IMR-90 (cell line): Measurements from ENCODE around the gene LRRTM4. TPM values are rescaled to one million over a fixed set of nuclear protein-coding genes. Genes with fewer than 3 reads are reported as not detected.

Source experiments
- ATAC-seq: fragments of 200-7000 bp; cut with Tn5 transposase; 2 replicates; pipeline ENCODE4 v1.9.1; 2020; ENCODE audit warnings: low read depth, mild to moderate bottlenecking, moderate library complexity
- BruUV-seq: library from RNA; stranded (reverse); fragments of 400-500 nt; replicated peaks from 2 replicates; lab custom pipeline; 2021; lab: Mats Ljungman, UMichigan
- CTCF ChIA-PET: fragments of 300-600 bp; formaldehyde crosslinking; extraction: SDS; loops from one replicate; lab custom pipeline; 2021; ENCODE audit warnings: antibody characterized with exemption; lab: Yijun Ruan, JAX
- POLR2A ChIA-PET: fragments of 300-600 bp; sonication (Branson Sonifier 250); formaldehyde crosslinking; loops from one replicate; lab custom pipeline; 2022; ENCODE audit warnings: antibody characterized with exemption; ENCODE audit not compliant: unreplicated experiment; lab: Charles Lee
- DNase-seq: peaks from one replicate; pipeline ENCODE4 v3.0.0; 2013
- H2AFZ ChIP-seq: replicated peaks from 2 replicates; pipeline ENCODE3; 2013; ENCODE audit warnings: low read length, mild to moderate bottlenecking; ENCODE audit not compliant: poor library complexity
- H2AK5ac ChIP-seq: 2 replicates; pipeline ENCODE4 v1.6.1; 2013; ENCODE audit warnings: low read depth, low read length, inconsistent platforms
- H2AK9ac ChIP-seq: replicated peaks from 2 replicates; pipeline ENCODE3; 2013; ENCODE audit warnings: mild to moderate bottlenecking, low read depth, low read length, moderate library complexity; ENCODE audit not compliant: poor library complexity
- H2BK120ac ChIP-seq: 2 replicates; pipeline ENCODE4 v1.6.1; 2013; ENCODE audit warnings: low read depth, low read length, inconsistent platforms
- H2BK15ac ChIP-seq: 3 replicates; pipeline ENCODE4 v1.6.1; 2013; ENCODE audit warnings: low read depth, low read length, inconsistent platforms
- H2BK20ac ChIP-seq: 2 replicates; pipeline ENCODE4 v1.6.1; 2013; ENCODE audit warnings: low read depth, mild to moderate bottlenecking, inconsistent platforms, low read length, moderate library complexity
- H2BK5ac ChIP-seq: 2 replicates; pipeline ENCODE4 v1.6.1; 2013; ENCODE audit warnings: mild to moderate bottlenecking, low read depth, low read length, inconsistent platforms; ENCODE audit not compliant: poor library complexity, severe bottlenecking
- H3K14ac ChIP-seq: replicated peaks from 2 replicates; pipeline ENCODE4 v1.6.1; 2013; ENCODE audit warnings: low read depth, low read length, inconsistent platforms
- H3K18ac ChIP-seq: 2 replicates; pipeline ENCODE4 v1.6.1; 2013; ENCODE audit warnings: low read depth, low read length, control low read depth
- H3K23ac ChIP-seq: 2 replicates; pipeline ENCODE4 v1.6.1; 2013; ENCODE audit warnings: low read depth, low read length, inconsistent platforms
- H3K27ac ChIP-seq: 2 replicates; pipeline ENCODE4 v1.5.1; 2013; ENCODE audit warnings: mild to moderate bottlenecking, control low read depth, low read length; ENCODE audit not compliant: insufficient read depth
- H3K27me3 ChIP-seq: 2 replicates; pipeline ENCODE4 v1.6.1; 2013; ENCODE audit warnings: low read length; ENCODE audit not compliant: control insufficient read depth, insufficient read depth
- H3K36me3 ChIP-seq: 2 replicates; pipeline ENCODE4 v1.6.1; 2013; ENCODE audit warnings: low read length, mixed read lengths; ENCODE audit not compliant: control insufficient read depth, insufficient read depth
- H3K4ac ChIP-seq: 2 replicates; pipeline ENCODE4 v1.6.1; 2013; ENCODE audit warnings: low read depth, low read length, inconsistent platforms
- H3K4me1 ChIP-seq: 2 replicates; pipeline ENCODE4 v1.6.1; 2013; ENCODE audit warnings: low read length, mixed read lengths; ENCODE audit not compliant: control insufficient read depth, insufficient read depth
- H3K4me2 ChIP-seq: 2 replicates; pipeline ENCODE4 v1.6.1; 2013; ENCODE audit warnings: low read depth, mild to moderate bottlenecking, control low read depth, low read length, moderate library complexity
- H3K4me3 ChIP-seq: 2 replicates; pipeline ENCODE4 v1.5.1; 2013; ENCODE audit warnings: low read depth, mild to moderate bottlenecking, control low read depth, low read length, moderate library complexity; ENCODE audit not compliant: insufficient read depth
- H3K56ac ChIP-seq: 2 replicates; pipeline ENCODE4 v1.6.1; 2013; ENCODE audit warnings: low read length, inconsistent platforms; ENCODE audit not compliant: insufficient read depth; ENCODE audit errors: extremely low read depth
- H3K79me1 ChIP-seq, 2 experiments: 2 replicates each; pipeline ENCODE4 v1.6.1; 2013; ENCODE audit warnings: low read length in 2 of 2, inconsistent platforms in 1 of 2, low read depth in 1 of 2
- H3K9ac ChIP-seq: 2 replicates; pipeline ENCODE4 v1.6.1; 2013; ENCODE audit warnings: low read depth, low read length, control low read depth
- H3K9me1 ChIP-seq: 2 replicates; pipeline ENCODE4 v1.6.1; 2013; ENCODE audit warnings: low read length, inconsistent platforms; ENCODE audit not compliant: insufficient read depth
- H3K9me3 ChIP-seq: 2 replicates; pipeline ENCODE4 v1.6.1; 2013; ENCODE audit warnings: low read length; ENCODE audit not compliant: control insufficient read depth, insufficient read depth
- H4K20me1 ChIP-seq: 2 replicates; pipeline ENCODE4 v1.6.1; 2013; ENCODE audit warnings: low read length, inconsistent platforms; ENCODE audit not compliant: insufficient read depth
- H4K5ac ChIP-seq: 2 replicates; pipeline ENCODE4 v1.6.1; 2013; ENCODE audit warnings: mild to moderate bottlenecking, low read depth, low read length, control low read depth
- H4K8ac ChIP-seq, 2 experiments: 2 replicates each; pipeline ENCODE4 v1.6.1; 2013; ENCODE audit warnings: low read depth in 2 of 2, low read length in 2 of 2, control low read depth in 1 of 2, inconsistent platforms in 1 of 2
- H4K91ac ChIP-seq: 2 replicates; pipeline ENCODE4 v1.6.1; 2013; ENCODE audit warnings: low read depth, low read length, inconsistent platforms; ENCODE audit not compliant: insufficient read depth
- CHD1 ChIP-seq: IDR thresholded peaks from 2 replicates; pipeline ENCODE4 v1.6.1; 2012; ENCODE audit warnings: low read depth, low read length, improper control_type of control experiment
- FOS ChIP-seq: fragments of 150-350 bp; IDR thresholded peaks from 2 replicates; pipeline ENCODE4 v1.6.1; 2016; ENCODE audit warnings: low read depth, low read length
- MAZ ChIP-seq: IDR thresholded peaks from 2 replicates; pipeline ENCODE4 v1.6.1; 2012; ENCODE audit warnings: low read depth, mild to moderate bottlenecking, low read length, improper control_type of control experiment, moderate library complexity, borderline replicate concordance
- MXI1 ChIP-seq: IDR thresholded peaks from 2 replicates; pipeline ENCODE4 v1.6.1; 2012; ENCODE audit warnings: low read depth, mild to moderate bottlenecking, low read length, moderate library complexity, borderline replicate concordance
- POLR2A ChIP-seq: IDR thresholded peaks from 2 replicates; pipeline ENCODE4 v1.6.1; 2012; ENCODE audit warnings: mild to moderate bottlenecking, low read depth, low read length
- WGBS, 2 experiments: methylation state at CpG; one replicate each; pipeline versions ENCODE4 v1.1.5 to v1.1.7; 2013; ENCODE audit warnings: missing lambda C conversion rate in 2 of 2; ENCODE audit not compliant: insufficient read length in 1 of 2; ENCODE audit errors: extremely low coverage in 2 of 2; 5-methylcytosine and 5-hydroxymethylcytosine counted together
- dilution Hi-C: fragments of 300-500 bp; cut with HindIII; formaldehyde crosslinking; loops from one replicate; pipeline ENCODE4 v1.14.3; 2018; ENCODE audit warnings: low sequenced_read_pairs; ENCODE audit not compliant: unreplicated experiment
- in situ Hi-C: fragments of 300-500 bp; cut with MboI; formaldehyde crosslinking; loops from 3 replicates; pipeline ENCODE4 v1.14.3; 2019; ENCODE audit warnings: low sequenced_read_pairs, inconsistent platforms, mixed read lengths
- intact Hi-C: fragments of 100-400 bp; cut with micrococcal nuclease; formaldehyde crosslinking; loops from 2 replicates; pipeline ENCODE4 v1.10.0; 2022
- polyA plus RNA-seq, 3 experiments: library from polyadenylated mRNA; depleted of rRNA; stranded (reverse); fragments of >200 nt; gene quantifications; 2 replicates each; pipeline ENCODE4 v1.2.3, GENCODE V29; 2012; ENCODE audit warnings: low replicate concordance in 1 of 3
- total RNA-seq: library from RNA; depleted of rRNA; stranded (reverse); fragments of >200 nt; gene quantifications from 2 replicates; pipeline ENCODE4 v1.2.3, GENCODE V29; 2012
- TF ChIP-seq, protein P1 (sequence below): conservative IDR thresholded peaks from 2 replicates; pipeline ENCODE4 v1.5.1; 2012; ENCODE audit warnings: mild to moderate bottlenecking, low read depth, low read length, improper control_type of control experiment

Gene LRRTM4
- total and polyA plus RNA-seq, 2 of the 4 experiments (the other 2 are of a cell fraction), result not detected

DNA sequence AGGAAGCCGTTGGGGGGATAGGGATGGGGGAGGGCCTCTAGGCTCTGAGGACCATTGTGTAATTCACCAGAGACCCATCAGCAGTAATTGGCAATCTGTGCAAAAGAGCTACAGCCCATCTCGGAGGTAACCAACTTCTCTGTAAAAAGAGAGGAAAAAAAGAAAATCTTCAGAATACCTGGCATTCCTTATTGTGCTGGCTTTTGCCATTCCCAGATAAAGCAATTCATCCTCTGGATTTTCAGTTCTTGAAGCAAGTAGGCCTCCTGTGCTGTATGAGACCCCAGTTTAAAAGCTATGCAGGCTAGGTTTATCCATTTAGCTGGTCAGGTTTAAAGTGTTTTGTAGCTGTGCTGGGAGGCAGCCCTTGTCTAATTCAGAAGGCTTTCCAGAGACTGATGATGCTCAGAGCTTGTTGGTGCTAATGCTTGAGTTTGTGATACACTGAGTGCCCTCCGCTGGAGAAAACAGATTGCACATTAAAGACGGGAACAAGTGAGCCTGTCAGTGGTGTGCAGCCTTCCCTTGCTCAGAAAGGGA is at the start of gene LRRTM4 (continued):
- no peak for TF ChIP-seq FOS

DNA sequence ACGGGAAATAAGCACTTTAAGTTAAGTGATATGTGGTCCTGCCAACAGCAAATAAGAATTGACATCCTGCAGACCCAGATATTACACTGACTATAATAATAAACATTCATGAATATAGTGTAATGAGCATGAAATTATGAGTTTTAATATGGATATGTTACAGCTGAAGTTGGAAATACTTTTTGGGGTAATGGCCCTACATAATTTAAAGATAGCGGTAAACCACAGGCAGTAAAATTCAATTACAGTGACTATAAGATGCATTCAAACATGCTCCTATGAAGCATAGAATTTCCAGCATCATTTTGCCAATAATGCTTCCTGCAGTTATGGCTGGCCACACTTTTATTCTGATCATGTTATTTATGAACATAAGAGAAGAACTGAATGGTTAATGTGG is 49.4 kb upstream of the LRRTM4 start:
- H4K20me1 ChIP-seq, result no peaks in the 10 kb centered on the region
- in situ Hi-C loops, result no loop called here
- H3K27me3 ChIP-seq, result no peaks in the 10 kb centered on the region
- no peak overlapping the region for H3K14ac ChIP-seq
- ChIA-PET POLR2A (no interaction called here), CTCF (no interaction called here)
- H3K9me3 ChIP-seq, result 0 out of 2 replicates have a peak, but pooled peaks cover 1% of the 10 kb centered on the region
- no peaks in the 10 kb centered on the region for H3K4me1 ChIP-seq
- no peak overlapping the region for H3K4me2 ChIP-seq
- ATAC-seq, result no peak
- H2AK5ac ChIP-seq, result no peak overlapping the region
- H3K4ac ChIP-seq, result no peak overlapping the region
- no peak overlapping the region for H4K8ac ChIP-seq
- no CpG with 5 or more reads among the region's 2 CpGs for WGBS, 2 experiments
- H2BK5ac ChIP-seq, result no peak overlapping the region
- no peak for DNase-seq
- H3K27ac ChIP-seq, result no peak overlapping the region
- H3K4me3 ChIP-seq, result no peak overlapping the region
- H3K36me3 ChIP-seq, result no peaks in the 10 kb centered on the region
- H3K9ac ChIP-seq, result no peak overlapping the region
- no peak overlapping the region for H3K23ac ChIP-seq
- no peaks in the 10 kb centered on the region for H3K79me1 ChIP-seq
- no peak overlapping the region for H4K5ac ChIP-seq
- dilution Hi-C loops, result no loop called here
- no peak overlapping the region for H3K56ac ChIP-seq
- no peaks in the 10 kb centered on the region for H3K9me1 ChIP-seq
- H2AFZ ChIP-seq, result no peak overlapping the region
- no peak overlapping the region for H2BK20ac ChIP-seq
- BruUV-seq, result no TSS peak
- intact Hi-C loops, result no loop called here
- H2BK120ac ChIP-seq, result no peak overlapping the region
- H2BK15ac ChIP-seq, result no peak overlapping the region
- no peak for TF ChIP-seq POLR2A
- no peak for TF ChIP-seq MAZ
- TF ChIP-seq CHD1, result no peak
- TF ChIP-seq, protein P1, sequence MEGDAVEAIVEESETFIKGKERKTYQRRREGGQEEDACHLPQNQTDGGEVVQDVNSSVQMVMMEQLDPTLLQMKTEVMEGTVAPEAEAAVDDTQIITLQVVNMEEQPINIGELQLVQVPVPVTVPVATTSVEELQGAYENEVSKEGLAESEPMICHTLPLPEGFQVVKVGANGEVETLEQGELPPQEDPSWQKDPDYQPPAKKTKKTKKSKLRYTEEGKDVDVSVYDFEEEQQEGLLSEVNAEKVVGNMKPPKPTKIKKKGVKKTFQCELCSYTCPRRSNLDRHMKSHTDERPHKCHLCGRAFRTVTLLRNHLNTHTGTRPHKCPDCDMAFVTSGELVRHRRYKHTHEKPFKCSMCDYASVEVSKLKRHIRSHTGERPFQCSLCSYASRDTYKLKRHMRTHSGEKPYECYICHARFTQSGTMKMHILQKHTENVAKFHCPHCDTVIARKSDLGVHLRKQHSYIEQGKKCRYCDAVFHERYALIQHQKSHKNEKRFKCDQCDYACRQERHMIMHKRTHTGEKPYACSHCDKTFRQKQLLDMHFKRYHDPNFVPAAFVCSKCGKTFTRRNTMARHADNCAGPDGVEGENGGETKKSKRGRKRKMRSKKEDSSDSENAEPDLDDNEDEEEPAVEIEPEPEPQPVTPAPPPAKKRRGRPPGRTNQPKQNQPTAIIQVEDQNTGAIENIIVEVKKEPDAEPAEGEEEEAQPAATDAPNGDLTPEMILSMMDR, result no peak
- TF ChIP-seq MXI1, result no peak
- H4K91ac ChIP-seq, result no peak overlapping the region
- no peak overlapping the region for H3K18ac ChIP-seq
- no peak overlapping the region for H2AK9ac ChIP-seq
